ENCODE measurements around the gene LCP2. TPM values are rescaled to one million over a fixed set of nuclear protein-coding genes. Genes with fewer than 3 reads are reported as not detected.
A peak's percentile ranks its signal among the peaks of the same experiment; 100 is the strongest.

LCP2 gene
- total and polyA plus RNA-seq, 10 of the 15 experiments (the other 5 are each of a cell fraction or from before 2014, with no cell fraction given) = 8.0 to 50.5 (median 20.6) TPM

- no peak for TF ChIP-seq TAF1 (IDR thresholded peaks at IDR 0.05; ENCODE audit: borderline replicate concordance, low read depth, low read length)
- TF ChIP-seq CREB1 (IDR thresholded peaks at IDR 0.05; ENCODE audit: low read depth) = 0 out of 2 replicates have a peak, but pooled peaks have one; percentile 30
- no peak for TF ChIP-seq ATF2 (IDR thresholded peaks at IDR 0.05; ENCODE audit: low read length)
- no peak for TF ChIP-seq PML (IDR thresholded peaks at IDR 0.05; ENCODE audit: low read length)
- TF ChIP-seq EGR1 (IDR thresholded peaks at IDR 0.05; ENCODE audit: borderline replicate concordance in 1 of 2, low read depth in 2 of 2, low read length in 2 of 2) = peak in 1 of 2 experiments; percentile 80; a peak in 2 of 3 replicates
- TF ChIP-seq HSF1 (IDR thresholded peaks at IDR 0.05; ENCODE audit: low read depth, low read length) = no peak
- TF ChIP-seq JUNB (IDR thresholded peaks at IDR 0.05) = no peak
- TF ChIP-seq ZNF24 (IDR thresholded peaks at IDR 0.05) = no peak
- no peak for TF ChIP-seq USF2 (IDR thresholded peaks at IDR 0.05; ENCODE audit: borderline replicate concordance, low read depth, low read length)
- TF ChIP-seq RELA (IDR thresholded peaks at IDR 0.05; ENCODE audit: borderline replicate concordance, partially characterized antibody) = no peak
- no peak for TF ChIP-seq SUZ12 (IDR thresholded peaks at IDR 0.05; ENCODE audit: unreplicated experiment)
- no peak for TF ChIP-seq PAX8 (IDR thresholded peaks at IDR 0.05)
- no peak for TF ChIP-seq ZBTB33 (IDR thresholded peaks at IDR 0.05)
- TF ChIP-seq JUND (IDR thresholded peaks at IDR 0.05; ENCODE audit: low read depth, low read length) = no peak
- TF ChIP-seq ZBED1 (IDR thresholded peaks at IDR 0.05; ENCODE audit: borderline replicate concordance) = no peak
- peak; percentile 9 for TF ChIP-seq MEF2B (IDR thresholded peaks at IDR 0.05; ENCODE audit: partially characterized antibody, poor library complexity, severe bottlenecking)
- TF ChIP-seq ZNF592 (IDR thresholded peaks at IDR 0.05) = no peak
- no peak for TF ChIP-seq NFYB (IDR thresholded peaks at IDR 0.05; ENCODE audit: insufficient read depth, low read depth, low read length)
Measured at GRCh38 chr5:170333161-170333910, 35.8 kb upstream of the LCP2 start (continued).
